WTC11 (cell line): ENCODE measurements around the gene LRMDA. TPM values are rescaled to one million over a fixed set of nuclear protein-coding genes. Genes with fewer than 3 reads are reported as not detected.

Experiments used
- ATAC-seq: fragments of 200-7000 bp; cut with Tn5 transposase; 2 replicates; pipeline ENCODE4 v1.10.0; 2021; ENCODE audit warnings: mild to moderate bottlenecking, moderate library complexity
- CTCF ChIA-PET: fragments of 300-600 bp; sonication (Branson Sonifier 250); formaldehyde crosslinking; loops from one replicate; lab custom pipeline; 2021; ENCODE audit warnings: antibody characterized with exemption; lab: Charles Lee
- POLR2A ChIA-PET: fragments of 350-600 bp; sonication (Branson Sonifier 250); formaldehyde crosslinking; loops from one replicate; lab custom pipeline; 2021; ENCODE audit warnings: antibody characterized with exemption; lab: Charles Lee
- DNase-seq: peaks from one replicate; pipeline ENCODE4 v3.0.0; 2021; ENCODE audit warnings: low spot score
- H3K27ac Mint-ChIP-seq: 2 replicates; pipeline ENCODE4 v1.8.0; 2021; ENCODE audit warnings: mixed read lengths
- H3K27me3 Mint-ChIP-seq: 2 replicates; pipeline ENCODE4 v1.8.0; 2021; ENCODE audit warnings: low read depth, mild to moderate bottlenecking, moderate library complexity, mixed read lengths
- H3K36me3 Mint-ChIP-seq: 2 replicates; pipeline ENCODE4 v1.8.0; 2021; ENCODE audit warnings: mixed read lengths
- H3K4me1 Mint-ChIP-seq: 2 replicates; pipeline ENCODE4 v1.8.0; 2022; ENCODE audit warnings: mixed read lengths
- H3K4me3 Mint-ChIP-seq: 2 replicates; pipeline ENCODE4 v1.8.0; 2021; ENCODE audit warnings: mild to moderate bottlenecking, moderate library complexity, mixed read lengths
- H3K9me3 Mint-ChIP-seq: 2 replicates; pipeline ENCODE4 v1.8.0; 2021; ENCODE audit warnings: mixed read lengths
- ARID4B ChIP-seq: sonication (generic); formaldehyde crosslinking; IDR thresholded peaks from 2 replicates; pipeline ENCODE4 v1.8.0; 2023; ENCODE audit warnings: missing genetic modification reagents, mild to moderate bottlenecking, borderline replicate concordance
- ATF3 ChIP-seq: sonication (generic); formaldehyde crosslinking; conservative IDR thresholded peaks from 2 replicates; pipeline ENCODE4 v1.8.1; 2022; ENCODE audit warnings: mild to moderate bottlenecking, missing genetic modification reagents
- E2F4 ChIP-seq: sonication (generic); formaldehyde crosslinking; IDR thresholded peaks from 2 replicates; pipeline ENCODE4 v1.8.1; 2022; ENCODE audit warnings: low read depth, mild to moderate bottlenecking, moderate library complexity, missing genetic modification reagents, borderline replicate concordance
- E2F5 ChIP-seq: sonication (generic); formaldehyde crosslinking; IDR thresholded peaks from 2 replicates; pipeline ENCODE4 v1.8.1; 2022; ENCODE audit warnings: mild to moderate bottlenecking, moderate library complexity, missing genetic modification reagents
- GTF2I ChIP-seq: fragments of 250-450 bp; sonication (Bioruptor Pico); conservative IDR thresholded peaks from 2 replicates; pipeline ENCODE4 v1.4.0; 2021; ENCODE audit warnings: mild to moderate bottlenecking
- IRF2 ChIP-seq: sonication (generic); formaldehyde crosslinking; IDR thresholded peaks from 2 replicates; pipeline ENCODE4 v1.8.0; 2022; ENCODE audit warnings: low read depth, missing genetic modification reagents, borderline replicate concordance
- JUN ChIP-seq: sonication (generic); formaldehyde crosslinking; IDR thresholded peaks from 2 replicates; pipeline ENCODE4 v1.8.0; 2023; ENCODE audit warnings: mild to moderate bottlenecking, missing genetic modification reagents
- MXD4 ChIP-seq: fragments of 250-450 bp; sonication (Bioruptor Pico); IDR thresholded peaks from 2 replicates; pipeline ENCODE4 v1.8.0; 2021; ENCODE audit warnings: mild to moderate bottlenecking, moderate library complexity, borderline replicate concordance
- NFE2L1 ChIP-seq: sonication (generic); formaldehyde crosslinking; IDR thresholded peaks from 2 replicates; pipeline ENCODE4 v1.8.1; 2023; ENCODE audit warnings: missing genetic modification reagents
- NR2C2 ChIP-seq: sonication (generic); formaldehyde crosslinking; IDR thresholded peaks from 2 replicates; pipeline ENCODE4 v1.8.0; 2022; ENCODE audit warnings: mild to moderate bottlenecking, missing genetic modification reagents
- OVOL2 ChIP-seq: fragments of 250-450 bp; sonication (Bioruptor Pico); IDR thresholded peaks from 2 replicates; pipeline ENCODE4 v1.9.0; 2021; ENCODE audit warnings: mild to moderate bottlenecking, borderline replicate concordance
- PRDM15 ChIP-seq: sonication (generic); formaldehyde crosslinking; IDR thresholded peaks from 2 replicates; pipeline ENCODE4 v1.8.0; 2022; ENCODE audit warnings: missing genetic modification reagents
- SMAD3 ChIP-seq: sonication (generic); formaldehyde crosslinking; IDR thresholded peaks from 2 replicates; pipeline ENCODE4 v1.8.0; 2022; ENCODE audit warnings: missing genetic modification reagents, mild to moderate bottlenecking, borderline replicate concordance
- TEAD4 ChIP-seq: sonication (generic); formaldehyde crosslinking; IDR thresholded peaks from 2 replicates; pipeline ENCODE4 v1.8.0; 2022; ENCODE audit warnings: mild to moderate bottlenecking, missing genetic modification reagents
- ZNF219 ChIP-seq: sonication (generic); formaldehyde crosslinking; IDR thresholded peaks from 2 replicates; pipeline ENCODE4 v1.8.0; 2023; ENCODE audit warnings: missing genetic modification reagents, mild to moderate bottlenecking, borderline replicate concordance
- ZNF281 ChIP-seq: sonication (generic); formaldehyde crosslinking; IDR thresholded peaks from 2 replicates; pipeline ENCODE4 v1.8.0; 2023; ENCODE audit warnings: mild to moderate bottlenecking, missing genetic modification reagents
- ZNF425 ChIP-seq: fragments of 250-450 bp; sonication (Bioruptor Pico); conservative IDR thresholded peaks from 2 replicates; pipeline ENCODE4 v1.9.0; 2021; ENCODE audit warnings: mild to moderate bottlenecking
- ZNF512 ChIP-seq: sonication (generic); formaldehyde crosslinking; IDR thresholded peaks from 2 replicates; pipeline ENCODE4 v1.8.1; 2022; ENCODE audit warnings: missing genetic modification reagents, borderline replicate concordance
- total RNA-seq: library from RNA; stranded (reverse); gene quantifications from 3 replicates; pipeline ENCODE4 v1.2.3, GENCODE V29; 2021

The LRMDA gene
- total RNA-seq, 1 experiment from 2014 or later, result 0.92 TPM

GRCh38 chr10:75999515-76000209, 568.2 kb downstream of the LRMDA start:
- H3K27ac Mint-ChIP-seq, result no peak overlapping the region
- H3K4me3 Mint-ChIP-seq, result no peak overlapping the region
- peaks cover 21% of the 10 kb centered on the region for H3K4me1 Mint-ChIP-seq
- TF ChIP-seq ZNF281 (CRISPR knock-in tag) (no peak), JUN (CRISPR knock-in tag) (no peak), E2F5 (CRISPR knock-in tag) (no peak), NR2C2 (no peak), ARID4B (no peak), IRF2 (CRISPR knock-in tag) (no peak), TEAD4 (CRISPR knock-in tag) (no peak), ATF3 (CRISPR knock-in tag) (no peak), ZNF512 (CRISPR knock-in tag) (no peak), PRDM15 (CRISPR knock-in tag) (no peak), GTF2I (CRISPR knock-in tag) (no peak), ZNF219 (CRISPR knock-in tag) (no peak), OVOL2 (CRISPR knock-in tag) (no peak), ZNF425 (CRISPR knock-in tag) (no peak), NFE2L1 (no peak), MXD4 (CRISPR knock-in tag) (no peak), SMAD3 (CRISPR knock-in tag) (no peak), E2F4 (CRISPR knock-in tag) (no peak)
- ATAC-seq (no peak), DNase-seq (no peak)
- ChIA-PET POLR2A (interaction anchor here (0.5 kb wide), 1 partner anchor 727 kb away, joined by 5 read pairs; no protein-coding TSS in a partner anchor), CTCF (no interaction called here)
- peaks cover 14% of the 10 kb centered on the region for H3K27me3 Mint-ChIP-seq
- no peaks in the 10 kb centered on the region; the same call in 1 of the 2 replicates for H3K9me3 Mint-ChIP-seq
- H3K36me3 Mint-ChIP-seq, result no peaks in the 10 kb centered on the region
